GOT3 (cell line): ENCODE measurements around the gene GALM.
"Not testable (repeated sequence)": the region's sequence is repeated elsewhere in the genome, so short reads cannot be mapped to it uniquely, and the experiment has no call there.

Experiments used
- DNase-seq: peaks from one replicate; lab custom pipeline; 2025; ENCODE audit warnings: mixed read lengths; lab: John Stamatoyannopoulos, UW

Gene GALM

DNA sequence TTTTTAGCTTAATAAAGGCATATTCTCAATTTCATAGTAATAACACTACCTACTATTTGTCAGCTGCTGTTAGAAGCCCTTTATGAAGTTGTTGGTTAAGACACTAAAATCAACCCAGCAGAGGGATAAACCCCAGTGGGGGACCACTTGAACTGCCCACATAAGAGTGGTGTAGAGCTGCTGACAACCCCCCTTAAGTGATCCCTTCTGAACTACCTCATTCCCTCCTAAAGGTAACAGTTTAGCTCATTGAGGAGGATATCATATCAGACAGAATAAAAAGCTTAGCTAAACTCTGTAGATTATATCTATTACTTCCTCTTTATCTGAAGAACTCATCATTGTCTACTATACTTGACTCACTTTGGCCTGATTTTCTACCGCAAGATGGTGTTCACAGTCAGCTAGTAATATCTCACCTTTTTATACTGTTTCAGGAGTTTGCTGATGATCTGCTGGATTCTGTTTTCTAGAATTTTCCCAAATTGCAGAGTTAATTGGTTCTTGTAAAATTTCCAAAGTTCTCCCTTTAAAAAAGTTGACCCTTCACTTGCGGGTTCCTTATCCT, 16.2 kb downstream of the GALM start:
- no peak for DNase-seq

DNA sequence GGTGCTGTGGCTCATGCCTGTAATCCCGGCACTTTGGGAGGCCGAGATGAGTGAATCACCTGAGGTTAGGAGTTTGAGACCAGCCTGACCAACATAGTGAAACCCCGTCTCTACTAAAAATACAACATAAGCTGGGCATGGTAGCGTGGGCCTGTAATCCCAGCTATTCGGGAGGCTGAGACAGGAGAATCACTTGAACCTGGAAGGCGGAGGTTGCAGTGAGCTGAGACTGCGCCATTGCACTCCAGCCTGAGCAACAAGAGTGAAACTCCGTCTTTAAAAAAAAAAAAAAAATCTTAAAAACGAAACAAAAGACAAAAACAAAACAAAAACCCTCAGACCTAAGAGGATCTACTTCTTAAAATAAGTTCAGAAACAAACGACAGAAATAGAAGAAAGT, 16.7 kb downstream of the GALM start:
- DNase-seq = not testable (repeated sequence)

DNA sequence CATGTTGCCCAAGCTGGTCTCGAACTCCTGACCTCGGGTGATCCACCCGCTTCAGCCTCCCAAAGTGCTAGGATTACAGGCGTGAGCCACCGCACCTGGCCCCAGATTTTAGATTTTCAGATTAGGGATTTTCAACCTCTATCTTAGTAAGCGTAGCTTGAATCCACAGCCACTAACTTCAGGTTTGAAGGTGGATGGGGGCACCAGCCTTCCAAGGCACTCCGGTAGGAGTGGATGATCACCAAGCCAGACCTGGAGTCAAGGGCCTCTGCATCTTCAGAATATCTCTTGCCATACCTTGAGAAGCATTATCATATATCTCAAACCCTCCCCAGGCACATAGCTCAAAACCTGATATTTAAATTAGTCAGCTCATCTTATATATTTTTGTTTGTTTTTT, 17.9 kb downstream of the GALM start:
- no peak for DNase-seq

DNA sequence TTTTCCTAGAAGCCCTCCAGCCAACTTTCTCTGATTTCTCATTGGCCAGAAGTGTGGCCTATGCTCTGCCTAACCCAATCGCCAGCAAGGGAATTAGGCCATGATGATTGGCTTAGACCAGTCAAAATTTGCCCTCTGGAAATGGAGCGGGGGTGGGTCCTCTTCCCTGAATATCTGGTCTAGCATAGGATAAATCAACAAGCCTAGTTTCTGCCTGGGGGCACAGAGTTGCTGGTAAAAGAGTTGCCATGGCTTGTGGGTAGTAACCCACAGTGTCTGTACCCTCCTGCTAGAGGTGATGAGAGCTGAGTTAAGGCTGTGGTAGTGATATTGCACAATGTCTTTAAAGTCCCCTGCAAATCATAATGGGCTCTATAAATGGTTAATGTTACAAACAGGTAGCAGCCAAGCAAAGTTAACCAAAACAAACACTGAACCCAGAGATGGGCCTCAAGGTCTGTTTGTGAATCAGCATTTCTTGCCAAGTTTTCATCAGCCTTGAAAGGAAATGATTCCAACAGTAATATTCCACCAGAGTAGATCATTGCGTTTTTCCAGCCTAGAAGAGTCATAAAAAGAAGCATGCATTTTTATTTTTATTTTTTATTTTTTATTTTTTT, 19.3 kb downstream of the GALM start:
- DNase-seq = no peak

DNA sequence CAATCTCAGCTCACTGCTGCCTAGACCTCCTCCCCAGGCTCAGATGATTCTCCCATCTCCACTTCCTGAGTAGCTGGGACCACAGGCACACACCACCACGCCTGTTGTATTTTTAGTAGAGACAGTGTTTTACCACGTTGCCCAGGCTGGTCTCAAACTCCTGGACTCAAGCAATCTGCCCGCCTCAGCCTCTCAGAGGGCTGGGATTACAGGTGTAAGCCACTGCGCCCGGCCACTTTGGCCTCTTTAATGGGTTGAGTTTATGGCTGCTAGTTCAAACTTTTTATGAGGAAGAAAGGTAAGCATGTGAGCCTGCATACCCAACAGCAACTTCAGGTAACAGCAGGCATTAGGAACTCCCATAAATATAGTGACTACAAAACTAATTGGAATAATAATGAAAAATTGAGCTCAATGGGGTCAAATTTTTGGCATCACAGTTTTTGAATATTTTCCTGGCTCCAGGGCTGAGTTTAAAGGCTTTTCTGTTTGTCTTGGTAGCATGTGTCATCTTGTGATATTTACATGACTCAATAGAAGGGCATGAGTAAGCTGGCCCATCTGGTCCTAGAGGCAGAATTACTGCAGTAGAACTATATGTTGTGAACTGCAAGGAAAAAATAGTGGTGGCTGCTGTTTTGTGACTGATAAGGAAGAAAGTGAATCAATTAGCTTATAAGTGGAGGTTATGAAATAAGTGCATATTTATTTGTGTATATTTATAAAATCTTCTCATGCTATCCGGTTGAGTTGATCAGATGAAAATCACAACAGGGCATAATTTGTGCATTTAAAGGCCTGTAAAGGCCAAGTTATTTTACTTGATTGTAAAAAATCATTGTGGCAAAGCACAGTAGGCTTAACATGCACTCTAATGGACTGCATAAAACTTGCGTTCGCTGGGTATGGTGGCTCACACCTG, 24.8 kb downstream of the GALM start:
- no peak for DNase-seq

DNA sequence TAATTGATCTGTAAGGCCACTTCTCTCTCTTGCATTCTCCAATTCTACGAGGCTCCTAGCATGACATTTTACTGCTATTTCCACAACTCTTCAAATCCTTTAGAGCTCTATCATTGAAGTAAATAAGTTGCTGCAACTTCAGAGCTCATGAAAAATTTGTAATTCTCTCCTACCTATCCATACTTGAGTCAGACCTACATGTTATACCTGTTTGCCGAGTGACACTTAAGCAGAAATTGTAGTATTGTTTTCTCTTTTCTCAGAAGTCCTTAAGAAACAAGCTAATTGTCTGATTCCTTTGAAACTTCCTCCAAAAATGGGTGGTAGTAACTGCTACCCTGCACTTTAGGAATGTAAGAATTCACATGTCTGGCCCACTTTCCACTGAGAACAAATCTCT, 26.1 kb downstream of the GALM start:
- DNase-seq = no peak

DNA sequence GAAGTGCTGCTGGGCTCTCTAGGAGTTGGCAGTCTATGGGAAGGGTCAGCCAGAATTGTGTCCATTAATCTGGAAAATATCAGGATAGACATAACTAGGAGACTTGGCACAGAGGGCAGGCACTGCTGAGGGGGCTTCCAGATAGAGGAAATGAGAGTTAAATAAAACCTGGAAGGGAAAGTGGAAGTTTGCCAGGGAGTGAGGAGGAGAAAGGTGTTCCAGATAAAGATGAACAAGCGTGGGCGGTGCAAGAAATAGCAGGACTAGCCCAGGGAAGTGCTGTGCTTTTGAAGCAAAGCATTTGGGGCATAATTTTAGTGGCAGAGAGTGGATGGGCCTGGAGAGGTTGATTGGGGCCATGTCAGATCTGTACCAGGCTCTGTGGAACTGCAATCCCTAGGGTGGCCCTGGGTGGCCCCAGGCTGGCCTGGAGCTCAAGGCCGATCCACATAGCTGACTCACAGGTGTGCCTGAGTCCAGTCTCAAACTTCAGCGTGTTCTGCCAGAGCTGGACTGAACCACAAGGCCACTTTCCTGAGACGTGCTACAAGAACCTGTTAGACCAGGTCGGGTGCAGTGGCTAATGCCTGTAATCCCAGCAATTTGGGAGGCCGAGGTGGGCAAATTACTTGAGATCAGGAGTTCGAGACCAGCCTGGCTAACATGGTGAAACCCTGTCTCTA, 26.9 kb downstream of the GALM start:
- DNase-seq = no peak

DNA sequence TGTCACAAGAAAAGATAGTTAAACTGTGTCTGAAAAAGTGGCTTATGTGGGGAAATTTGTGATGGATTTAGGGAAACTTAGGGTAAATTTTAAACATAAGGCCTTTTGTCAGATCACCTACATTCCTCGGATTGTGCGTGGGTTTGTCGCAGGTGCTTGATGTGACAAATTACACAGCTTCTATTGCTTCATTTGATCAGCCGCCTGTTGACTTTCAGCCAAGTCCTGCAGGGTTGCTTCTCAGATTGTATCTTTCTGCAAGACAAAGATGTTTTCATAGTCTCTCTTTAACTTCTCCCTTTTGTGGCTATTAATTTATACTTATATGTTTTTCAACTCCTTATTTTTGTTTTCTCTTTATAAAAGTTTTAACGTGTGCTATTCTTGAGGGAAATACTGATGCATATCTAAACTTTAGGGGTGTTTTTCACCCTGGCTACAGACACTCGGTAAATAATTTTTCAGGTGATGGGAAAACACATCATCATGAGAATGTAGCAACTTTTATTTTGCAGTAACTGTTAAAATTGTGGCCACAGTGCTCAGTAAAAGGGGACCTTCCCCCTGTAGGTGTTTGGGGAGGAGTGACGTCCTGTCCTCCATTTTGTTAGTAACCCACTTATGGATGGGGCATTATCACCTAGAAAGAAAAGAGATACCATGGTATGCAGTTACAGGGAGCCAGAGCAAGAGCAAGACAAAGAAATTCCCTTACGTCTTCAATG, 31.4 kb downstream of the GALM start:
- DNase-seq = no peak

DNA sequence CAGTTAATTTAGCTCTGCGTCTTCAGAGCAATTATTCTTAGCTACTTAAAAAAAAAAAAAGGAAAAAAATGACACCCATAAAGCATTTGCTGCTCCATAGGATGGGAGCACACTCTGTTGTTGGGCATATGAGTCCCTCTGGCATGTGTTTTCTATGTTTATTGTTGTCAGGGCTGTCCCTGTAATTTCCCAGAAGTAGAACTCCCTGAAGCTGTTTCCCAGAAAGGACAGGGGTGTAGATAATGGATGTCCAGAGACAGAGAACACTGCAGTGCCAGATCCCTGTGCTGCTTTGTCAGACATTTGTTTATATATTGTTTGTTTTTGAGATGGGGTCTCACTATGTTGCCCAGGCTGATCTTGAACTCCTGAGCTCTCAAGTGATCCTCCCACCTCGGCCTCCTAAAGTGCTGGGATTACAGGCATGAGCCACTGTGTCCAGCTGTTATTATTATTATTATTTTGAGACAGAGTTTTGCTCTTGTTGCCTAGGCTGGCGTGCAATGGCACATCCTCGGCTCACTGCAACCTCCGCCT, 32.6 kb downstream of the GALM start:
- DNase-seq = no peak

DNA sequence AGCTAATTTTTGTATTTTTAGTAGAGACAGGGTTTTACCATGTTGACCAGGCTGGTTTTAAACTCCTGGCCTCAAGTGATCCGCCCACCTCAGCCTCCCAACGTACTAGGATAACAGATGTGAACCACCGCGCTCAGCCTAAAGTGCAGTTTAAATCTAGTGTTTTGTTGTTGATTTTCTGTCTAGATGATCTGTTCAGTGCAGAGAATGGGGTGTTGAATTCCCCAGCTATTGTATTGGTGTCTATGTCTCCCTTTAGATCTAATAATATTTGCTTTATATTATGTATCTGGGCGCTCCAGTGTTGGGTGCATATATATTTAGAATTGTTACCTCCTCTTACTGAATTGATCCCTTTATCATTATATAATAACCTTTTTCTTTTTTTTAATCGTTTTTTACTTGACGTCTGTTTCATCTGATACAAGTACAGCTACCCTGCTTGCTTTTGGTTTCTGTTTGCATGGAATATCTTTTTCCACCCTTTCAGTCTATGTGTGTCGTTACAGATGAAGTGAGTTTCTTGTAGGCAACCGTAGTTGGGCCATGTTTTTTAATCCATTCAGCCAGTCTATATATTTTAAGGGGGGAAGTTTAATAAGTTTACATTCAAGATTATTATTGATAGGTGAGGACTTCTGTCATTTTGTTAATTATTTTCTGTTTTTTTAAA, 34.3 kb downstream of the GALM start:
- no peak for DNase-seq

DNA sequence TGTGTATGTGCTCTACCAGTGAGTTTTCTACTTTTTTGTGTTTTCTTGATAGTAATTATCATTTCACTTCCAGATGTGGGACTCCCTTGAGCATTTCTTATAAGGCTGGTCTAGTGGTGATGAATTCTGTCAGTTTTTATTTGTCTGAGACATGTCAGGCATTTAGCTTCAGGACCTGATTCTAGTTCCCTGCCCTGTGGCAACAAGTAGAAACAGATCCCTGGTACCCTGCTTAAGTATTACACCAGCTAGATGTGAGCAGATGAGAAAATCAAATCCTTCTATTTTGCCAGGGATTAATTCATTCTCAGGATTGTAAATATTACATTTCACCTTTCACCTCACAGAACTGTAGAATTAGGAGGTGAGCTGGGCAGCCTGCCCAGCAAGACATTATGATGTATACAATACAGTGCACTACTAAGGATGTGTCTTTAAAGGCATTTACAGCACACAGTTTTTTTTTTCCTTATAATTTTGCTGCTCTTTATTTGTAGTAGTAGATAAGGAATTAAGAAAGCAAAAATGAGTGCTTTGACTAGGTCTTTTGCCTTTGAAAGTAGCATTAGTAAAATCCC, 35.1 kb downstream of the GALM start:
- DNase-seq = no peak

DNA sequence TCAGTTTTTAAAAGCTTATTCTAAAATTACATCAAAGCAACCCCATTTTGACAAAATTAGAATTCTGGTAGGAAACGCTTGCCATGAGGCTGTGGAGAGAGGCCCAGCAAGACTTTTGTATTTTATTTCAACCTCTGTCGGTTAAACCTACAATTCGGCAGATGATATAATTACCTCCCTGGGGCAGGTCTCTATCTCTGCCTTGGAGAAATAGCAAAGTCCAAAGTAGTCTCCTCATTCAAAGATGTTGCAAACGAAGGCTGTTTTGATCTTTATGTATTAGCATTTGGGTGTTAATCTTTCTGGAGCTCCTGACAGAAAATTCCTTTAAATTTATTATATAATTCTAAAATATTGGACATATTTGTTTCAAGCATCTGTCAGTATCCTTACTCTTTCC, 35.6 kb downstream of the GALM start:
- DNase-seq = no peak

DNA sequence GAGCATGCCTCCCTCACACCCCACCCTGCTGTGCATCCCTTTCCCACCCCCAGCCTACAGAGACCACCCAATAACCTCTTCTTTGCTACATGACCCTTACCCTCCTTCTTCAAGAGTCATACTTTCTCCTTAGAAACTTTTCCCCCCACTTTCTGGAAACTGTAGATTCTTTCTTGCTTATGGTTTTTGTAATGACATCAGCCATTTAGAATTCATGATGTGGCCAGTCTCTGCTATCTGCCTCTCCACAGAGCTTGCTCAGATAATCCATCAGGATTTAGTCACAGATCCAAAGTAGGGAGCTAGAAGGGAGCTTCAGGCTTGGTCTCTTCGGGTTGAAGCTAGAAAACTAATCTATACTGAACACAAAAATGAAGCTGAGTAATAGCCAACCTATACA, 36.5 kb downstream of the GALM start:
- no peak for DNase-seq

DNA sequence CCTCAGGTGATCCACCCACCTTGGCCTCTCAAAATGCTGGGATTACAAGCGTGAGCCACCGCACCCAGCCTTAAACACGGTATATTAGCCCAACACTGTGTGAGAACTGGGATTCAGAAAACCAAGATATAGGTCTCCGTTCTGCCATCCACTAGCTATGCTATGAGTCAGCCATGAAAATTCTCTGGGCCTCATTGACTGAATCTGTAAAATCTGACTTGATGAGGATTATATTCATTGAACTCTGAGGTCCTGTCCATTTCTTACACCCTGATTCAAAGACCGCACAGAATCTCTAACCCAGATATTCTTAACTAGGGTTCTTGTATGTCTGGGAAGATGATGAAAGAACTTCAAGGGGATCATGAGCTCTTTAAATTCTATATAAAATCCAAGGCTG, 37.4 kb downstream of the GALM start:
- DNase-seq = not testable (repeated sequence)

DNA sequence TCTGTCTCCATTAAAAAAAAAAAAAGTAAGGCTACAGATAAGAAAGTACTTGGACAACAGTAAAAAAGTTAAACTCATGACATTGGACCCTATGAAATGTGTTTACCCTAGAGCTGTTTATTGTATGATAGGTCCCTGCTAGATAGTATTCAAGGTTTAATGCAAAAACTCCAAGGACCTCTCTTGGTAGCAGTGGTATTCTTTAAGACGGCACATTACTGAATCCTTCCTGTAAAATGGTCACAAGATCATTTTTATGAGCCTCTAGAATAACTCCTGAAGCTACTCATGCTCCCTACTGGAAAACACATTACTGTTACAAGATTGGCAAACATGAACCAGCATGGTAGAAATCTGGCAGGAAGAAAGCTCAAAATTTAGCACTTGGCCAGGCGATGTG, 38.8 kb downstream of the GALM start:
- DNase-seq = no peak

DNA sequence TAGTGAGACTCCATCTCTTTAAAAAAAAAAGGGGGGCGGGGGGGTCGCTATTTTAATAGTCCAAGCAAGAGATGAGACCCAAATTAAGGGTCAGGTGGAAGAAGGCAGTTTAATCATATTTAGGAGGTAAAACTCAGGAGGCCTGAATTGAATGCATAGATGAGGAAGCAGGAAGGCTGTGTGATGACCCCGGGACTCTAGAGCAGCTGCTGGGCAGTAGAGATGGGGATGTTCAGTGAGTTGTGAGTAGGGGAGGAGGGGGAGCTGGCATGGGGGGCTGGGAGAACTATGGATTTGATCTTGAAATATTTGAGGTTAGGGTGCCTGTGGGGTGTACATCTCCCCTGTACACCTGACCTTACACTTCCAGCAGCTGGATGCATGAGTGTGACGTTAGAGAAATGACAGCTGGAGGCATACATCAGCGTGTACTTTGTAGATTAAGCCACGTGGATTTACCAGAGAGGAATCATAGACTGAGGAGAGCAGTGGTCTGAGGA, 41.0 kb downstream of the GALM start:
- DNase-seq = no peak

DNA sequence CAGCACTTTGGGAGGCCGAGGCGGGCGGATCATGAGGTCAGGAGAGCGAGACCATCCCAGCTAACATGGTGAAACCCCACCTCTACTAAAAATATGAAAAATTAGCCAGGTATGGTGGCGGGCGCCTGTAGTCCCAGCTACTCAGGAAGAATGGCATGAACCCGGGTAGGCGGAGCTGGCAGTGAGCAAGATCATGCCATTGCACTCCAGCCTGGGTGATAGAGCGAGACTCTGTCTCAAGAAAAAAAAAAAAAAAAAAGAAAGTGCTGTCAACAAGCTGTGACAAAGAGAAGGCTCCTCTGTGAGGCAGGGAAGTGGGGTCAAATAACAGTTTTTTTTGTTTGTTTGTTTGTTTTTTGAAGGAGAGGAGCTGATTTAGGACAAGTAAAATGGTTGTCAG, 42.6 kb downstream of the GALM start:
- DNase-seq = not testable (repeated sequence)

DNA sequence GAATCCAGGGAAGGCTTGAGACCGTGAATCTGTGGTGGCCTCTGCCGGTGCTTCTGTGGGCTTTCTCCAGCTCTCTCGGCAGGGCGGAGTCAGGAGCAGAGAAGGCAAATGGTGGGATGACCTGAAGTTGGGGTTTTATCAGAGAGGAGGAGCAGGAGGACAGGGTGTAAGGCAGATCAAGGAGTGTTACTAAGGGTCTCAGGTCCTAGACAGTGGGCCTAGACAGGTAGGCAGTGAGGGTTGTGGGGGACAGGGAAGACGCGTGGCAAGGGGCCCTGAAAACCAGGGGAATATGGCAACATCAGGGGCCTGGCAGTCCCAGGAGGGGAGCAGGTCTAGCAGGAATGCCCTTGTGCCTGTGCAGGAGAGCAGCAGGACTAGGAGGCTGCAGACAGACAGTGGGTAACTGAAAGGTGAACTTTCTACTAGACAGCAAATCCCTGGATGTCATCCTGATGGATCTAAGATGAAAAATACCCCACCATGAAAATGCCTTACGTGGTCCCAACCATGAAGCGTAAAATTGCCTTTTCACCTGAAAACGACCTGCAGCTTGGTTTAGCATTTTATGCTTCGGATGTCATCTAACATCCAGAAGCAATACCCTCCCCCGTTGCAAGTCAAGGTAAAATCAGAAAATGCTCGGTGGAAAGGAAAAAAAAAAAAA, 43.1 kb downstream of the GALM start:
- no peak for DNase-seq

DNA sequence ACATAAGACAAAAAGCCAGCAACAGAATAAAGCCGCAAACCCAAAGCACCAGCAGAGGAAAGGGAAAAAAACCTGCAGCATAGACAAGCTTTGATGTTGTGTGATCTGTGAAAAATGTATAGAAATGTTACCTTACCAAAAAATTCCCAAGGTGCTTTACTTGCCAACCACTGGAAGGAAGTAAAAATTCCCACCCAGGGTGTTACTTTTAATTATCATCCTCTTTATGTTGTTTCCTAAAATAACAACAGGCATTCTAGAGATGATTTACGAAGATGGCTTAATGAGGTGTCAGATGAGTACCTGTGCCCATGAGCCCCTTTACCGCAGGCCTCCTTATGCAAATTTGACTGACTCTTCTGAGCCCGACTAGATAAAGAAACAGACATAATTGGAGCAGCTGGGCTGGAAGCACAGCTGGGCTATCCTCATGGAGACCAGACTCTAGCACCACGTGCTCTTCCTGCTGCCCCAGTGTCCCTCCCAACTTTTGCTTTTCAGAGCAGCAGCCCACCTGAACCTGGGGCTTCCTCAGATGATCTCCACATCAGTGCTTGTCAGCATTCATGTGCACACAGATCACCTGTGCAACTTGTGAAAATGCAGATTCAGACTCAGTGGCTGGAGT, 43.8 kb downstream of the GALM start:
- DNase-seq = no peak

DNA sequence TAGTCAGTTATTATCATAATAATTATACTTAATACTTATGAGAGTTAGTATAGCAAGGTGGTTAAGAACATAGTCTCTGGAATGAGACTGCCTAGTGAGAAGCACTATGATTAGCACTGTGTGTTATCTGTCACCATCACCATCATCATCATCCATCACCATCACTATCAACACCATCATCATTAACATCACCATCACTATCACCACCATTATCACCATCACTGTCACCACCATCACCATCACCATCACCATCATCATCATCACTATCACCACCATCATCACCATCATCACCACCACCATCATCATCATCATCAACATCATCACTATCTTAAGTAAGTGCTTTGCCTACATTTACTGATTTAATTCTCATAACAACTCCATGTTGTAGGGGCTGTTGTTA, 45.6 kb downstream of the GALM start:
- DNase-seq = no peak
